NCI-H1694 treated with DMSO at 0.1 percent for 48 hours (cell line): ENCODE data around the gene SLITRK5.

ENCODE experiments used
- DNase-seq: peaks from one replicate; lab custom pipeline; 2025; lab: John Stamatoyannopoulos, UW

SLITRK5 gene, protein sequence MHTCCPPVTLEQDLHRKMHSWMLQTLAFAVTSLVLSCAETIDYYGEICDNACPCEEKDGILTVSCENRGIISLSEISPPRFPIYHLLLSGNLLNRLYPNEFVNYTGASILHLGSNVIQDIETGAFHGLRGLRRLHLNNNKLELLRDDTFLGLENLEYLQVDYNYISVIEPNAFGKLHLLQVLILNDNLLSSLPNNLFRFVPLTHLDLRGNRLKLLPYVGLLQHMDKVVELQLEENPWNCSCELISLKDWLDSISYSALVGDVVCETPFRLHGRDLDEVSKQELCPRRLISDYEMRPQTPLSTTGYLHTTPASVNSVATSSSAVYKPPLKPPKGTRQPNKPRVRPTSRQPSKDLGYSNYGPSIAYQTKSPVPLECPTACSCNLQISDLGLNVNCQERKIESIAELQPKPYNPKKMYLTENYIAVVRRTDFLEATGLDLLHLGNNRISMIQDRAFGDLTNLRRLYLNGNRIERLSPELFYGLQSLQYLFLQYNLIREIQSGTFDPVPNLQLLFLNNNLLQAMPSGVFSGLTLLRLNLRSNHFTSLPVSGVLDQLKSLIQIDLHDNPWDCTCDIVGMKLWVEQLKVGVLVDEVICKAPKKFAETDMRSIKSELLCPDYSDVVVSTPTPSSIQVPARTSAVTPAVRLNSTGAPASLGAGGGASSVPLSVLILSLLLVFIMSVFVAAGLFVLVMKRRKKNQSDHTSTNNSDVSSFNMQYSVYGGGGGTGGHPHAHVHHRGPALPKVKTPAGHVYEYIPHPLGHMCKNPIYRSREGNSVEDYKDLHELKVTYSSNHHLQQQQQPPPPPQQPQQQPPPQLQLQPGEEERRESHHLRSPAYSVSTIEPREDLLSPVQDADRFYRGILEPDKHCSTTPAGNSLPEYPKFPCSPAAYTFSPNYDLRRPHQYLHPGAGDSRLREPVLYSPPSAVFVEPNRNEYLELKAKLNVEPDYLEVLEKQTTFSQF

GRCh38 chr13:87671031-87671752 is at the start of gene SLITRK5:
Gene SLITRK5, plus strand, starts transcription at chr13:87671371. Its CDS starts 4,018 bp downstream, at chr13:87675389.
- DNase-seq, result peak; percentile 66

DNA sequence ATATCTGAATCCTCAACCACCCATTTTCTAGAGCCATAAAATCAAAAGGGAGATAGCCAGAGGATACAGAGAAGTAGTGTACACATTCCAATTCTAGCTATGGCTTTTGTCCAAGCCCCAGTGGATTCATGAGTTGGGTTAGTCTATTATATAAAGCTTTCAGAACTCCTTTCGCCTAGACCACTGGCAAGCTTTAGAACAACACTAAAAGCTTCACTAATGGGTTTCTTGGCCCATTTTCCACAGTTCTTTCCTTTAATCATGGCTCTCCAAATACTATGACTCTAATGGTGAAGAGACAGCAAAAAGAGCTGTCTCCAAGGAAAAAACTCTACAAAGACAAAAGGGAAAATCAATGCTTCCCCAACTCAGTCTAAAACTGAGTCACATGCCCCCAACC is 48.2 kb upstream of the SLITRK5 start:
- DNase-seq, result no peak

- DNase-seq, result peak; percentile 39
Observed at GRCh38 chr13:87656306-87656705, 14.9 kb upstream of the SLITRK5 start.

GRCh38 chr13:87661471-87661870 is 9.7 kb upstream of the SLITRK5 start:
- DNase-seq, result no peak

DNA sequence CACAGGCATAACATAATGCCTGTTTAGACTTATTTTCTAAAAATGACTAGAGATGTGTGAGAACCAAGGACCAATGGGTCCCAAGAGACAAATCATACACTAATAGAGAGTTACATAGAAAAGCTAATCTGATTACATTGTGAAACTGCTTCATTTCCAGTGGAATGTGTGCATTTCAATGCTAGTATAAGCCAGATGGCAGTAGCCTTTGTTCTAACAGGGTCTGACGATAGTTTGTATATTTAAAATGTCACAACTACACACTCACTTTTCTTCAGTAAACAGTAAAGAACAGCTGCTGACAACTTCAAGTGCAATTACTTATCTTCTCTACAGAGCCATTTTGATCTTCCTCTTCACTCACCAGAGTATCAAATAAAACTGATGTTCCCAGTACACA is 4.3 kb upstream of the SLITRK5 start:
- peak; percentile 13 for DNase-seq

- DNase-seq, result no peak
Observed at GRCh38 chr13:87667686-87668085, 3.5 kb upstream of the SLITRK5 start.

DNA sequence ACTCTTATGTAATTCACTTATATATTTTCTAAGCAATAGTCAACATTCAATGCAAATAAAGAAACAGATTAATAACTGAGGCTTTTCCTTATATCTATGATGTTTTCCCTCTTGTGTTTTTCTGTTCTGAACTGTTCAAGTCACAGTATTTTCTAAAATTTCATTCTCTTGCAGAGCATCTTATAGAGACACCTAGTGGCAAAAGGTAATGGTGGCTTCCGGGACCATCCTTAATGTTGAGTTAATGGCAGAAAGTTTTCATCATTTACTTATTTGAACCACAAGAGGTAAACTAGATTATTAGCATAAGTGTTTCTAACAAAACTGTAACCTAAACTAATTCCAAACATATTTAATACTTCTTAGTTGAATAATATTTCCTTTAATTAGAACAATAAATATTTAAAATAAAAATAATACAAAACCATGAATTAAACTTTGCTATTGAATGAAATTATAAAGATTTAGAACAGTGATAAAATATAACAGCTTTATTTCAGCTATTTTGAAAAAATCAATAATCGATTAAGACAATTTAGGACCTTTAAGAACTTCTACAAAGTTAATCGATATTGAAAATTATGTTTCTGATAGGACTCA is 1.7 kb upstream of the SLITRK5 start:
- peak; percentile 44 for DNase-seq

GRCh38 chr13:87671753-87672605 is 808 bp downstream of the SLITRK5 start:
- DNase-seq, result no peak

DNA sequence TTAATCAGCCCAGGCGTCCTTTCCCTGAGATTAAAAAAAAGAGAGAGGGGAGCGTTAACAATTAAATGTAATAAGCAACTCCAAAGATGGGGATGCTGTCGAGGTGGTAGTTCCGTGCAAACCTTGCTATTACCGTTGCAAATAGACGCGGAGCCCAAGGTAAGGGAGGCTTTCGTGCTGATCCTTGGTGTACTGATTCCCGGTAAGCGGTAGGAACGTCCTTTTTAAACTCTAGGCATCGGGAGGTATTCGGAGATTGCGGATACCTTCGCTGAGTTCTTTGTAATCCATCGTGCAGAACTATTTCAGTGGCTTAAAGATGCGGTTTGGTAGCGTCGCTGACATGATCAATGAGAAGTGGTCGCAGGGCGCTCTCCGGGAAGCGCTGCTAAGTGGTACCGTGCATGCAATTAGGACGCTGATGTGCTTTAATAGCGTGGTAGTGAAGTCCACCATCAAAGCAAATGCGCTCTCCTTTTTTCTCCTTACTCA is 3.1 kb downstream of the SLITRK5 start:
- no peak for DNase-seq

DNA sequence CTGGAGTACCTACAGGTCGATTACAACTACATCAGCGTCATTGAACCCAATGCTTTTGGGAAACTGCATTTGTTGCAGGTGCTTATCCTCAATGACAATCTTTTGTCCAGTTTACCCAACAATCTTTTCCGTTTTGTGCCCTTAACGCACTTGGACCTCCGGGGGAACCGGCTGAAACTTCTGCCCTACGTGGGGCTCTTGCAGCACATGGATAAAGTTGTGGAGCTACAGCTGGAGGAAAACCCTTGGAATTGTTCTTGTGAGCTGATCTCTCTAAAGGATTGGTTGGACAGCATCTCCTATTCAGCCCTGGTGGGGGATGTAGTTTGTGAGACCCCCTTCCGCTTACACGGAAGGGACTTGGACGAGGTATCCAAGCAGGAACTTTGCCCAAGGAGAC is 4.7 kb downstream of the SLITRK5 start:
- DNase-seq, result no peak

DNA sequence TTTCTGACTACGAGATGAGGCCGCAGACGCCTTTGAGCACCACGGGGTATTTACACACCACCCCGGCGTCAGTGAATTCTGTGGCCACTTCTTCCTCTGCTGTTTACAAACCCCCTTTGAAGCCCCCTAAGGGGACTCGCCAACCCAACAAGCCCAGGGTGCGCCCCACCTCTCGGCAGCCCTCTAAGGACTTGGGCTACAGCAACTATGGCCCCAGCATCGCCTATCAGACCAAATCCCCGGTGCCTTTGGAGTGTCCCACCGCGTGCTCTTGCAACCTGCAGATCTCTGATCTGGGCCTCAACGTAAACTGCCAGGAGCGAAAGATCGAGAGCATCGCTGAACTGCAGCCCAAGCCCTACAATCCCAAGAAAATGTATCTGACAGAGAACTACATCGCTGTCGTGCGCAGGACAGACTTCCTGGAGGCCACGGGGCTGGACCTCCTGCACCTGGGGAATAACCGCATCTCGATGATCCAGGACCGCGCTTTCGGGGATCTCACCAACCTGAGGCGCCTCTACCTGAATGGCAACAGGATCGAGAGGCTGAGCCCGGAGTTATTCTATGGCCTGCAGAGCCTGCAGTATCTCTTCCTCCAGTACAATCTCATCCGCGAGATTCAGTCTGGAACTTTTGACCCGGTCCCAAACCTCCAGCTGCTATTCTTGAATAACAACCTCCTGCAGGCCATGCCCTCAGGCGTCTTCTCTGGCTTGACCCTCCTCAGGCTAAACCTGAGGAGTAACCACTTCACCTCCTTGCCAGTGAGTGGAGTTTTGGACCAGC is 5.3 kb downstream of the SLITRK5 start:
- no peak for DNase-seq

DNA sequence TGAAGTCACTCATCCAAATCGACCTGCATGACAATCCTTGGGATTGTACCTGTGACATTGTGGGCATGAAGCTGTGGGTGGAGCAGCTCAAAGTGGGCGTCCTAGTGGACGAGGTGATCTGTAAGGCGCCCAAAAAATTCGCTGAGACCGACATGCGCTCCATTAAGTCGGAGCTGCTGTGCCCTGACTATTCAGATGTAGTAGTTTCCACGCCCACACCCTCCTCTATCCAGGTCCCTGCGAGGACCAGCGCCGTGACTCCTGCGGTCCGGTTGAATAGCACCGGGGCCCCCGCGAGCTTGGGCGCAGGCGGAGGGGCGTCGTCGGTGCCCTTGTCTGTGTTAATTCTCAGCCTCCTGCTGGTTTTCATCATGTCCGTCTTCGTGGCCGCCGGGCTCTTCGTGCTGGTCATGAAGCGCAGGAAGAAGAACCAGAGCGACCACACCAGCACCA is 5.9 kb downstream of the SLITRK5 start:
- no peak for DNase-seq

- peak; percentile 28 for DNase-seq
Observed at GRCh38 chr13:87677496-87678371, 6.6 kb downstream of the SLITRK5 start.

DNA sequence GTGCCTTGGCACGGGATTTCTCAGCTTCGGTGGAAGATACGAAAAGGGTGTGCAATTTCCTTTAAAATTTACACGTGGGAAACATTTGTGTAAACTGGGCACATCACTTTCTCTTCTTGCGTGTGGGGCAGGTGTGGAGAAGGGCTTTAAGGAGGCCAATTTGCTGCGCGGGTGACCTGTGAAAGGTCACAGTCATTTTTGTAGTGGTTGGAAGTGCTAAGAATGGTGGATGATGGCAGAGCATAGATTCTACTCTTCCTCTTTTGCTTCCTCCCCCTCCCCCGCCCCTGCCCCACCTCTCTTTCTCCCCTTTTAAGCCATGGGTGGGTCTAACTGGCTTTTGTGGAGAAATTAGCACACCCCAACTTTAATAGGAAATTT is 7.2 kb downstream of the SLITRK5 start:
- no peak for DNase-seq

- peak; percentile 23 for DNase-seq
Observed at GRCh38 chr13:87680298-87680697, 9.1 kb downstream of the SLITRK5 start.

- no peak for DNase-seq
Observed at GRCh38 chr13:87684850-87685742, 13.9 kb downstream of the SLITRK5 start.

- no peak for DNase-seq
Observed at GRCh38 chr13:87696458-87696857, 25.3 kb downstream of the SLITRK5 start.

DNA sequence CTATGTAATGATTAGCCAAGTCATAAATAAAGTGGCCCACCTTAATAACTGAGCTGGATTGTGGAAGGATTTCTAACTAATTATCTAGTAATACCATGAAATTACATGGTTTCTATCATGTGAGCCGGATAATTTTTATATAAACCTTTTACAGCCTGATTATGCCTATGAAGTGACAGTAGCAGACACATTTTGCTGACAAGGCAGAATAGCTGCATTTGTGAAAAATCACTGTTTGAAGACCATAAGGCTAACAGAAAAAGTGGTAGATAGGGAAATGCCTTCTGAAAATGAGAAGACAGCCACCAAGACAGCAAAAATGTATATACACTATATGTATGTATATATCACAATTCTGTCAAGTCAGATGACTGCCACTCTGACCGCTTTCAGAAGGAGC is 27.1 kb downstream of the SLITRK5 start:
- no peak for DNase-seq
